Heart right ventricle (tissue), 16 donors: ENCODE data around the gene KMT2E. TPM values are rescaled to one million over a fixed set of nuclear protein-coding genes. Genes with fewer than 3 reads are reported as not detected.

Source experiments
- ATAC-seq, 8 donors: fragments of 200-7000 bp; cut with Tn5 transposase; one replicate each; pipeline ENCODE4 v1.9.1; 2020; ENCODE audit warnings: mild to moderate bottlenecking in 8 of 8, moderate library complexity in 8 of 8, moderate number of reproducible peaks in 1 of 8
- DNase-seq, 2 donors: peaks; one replicate each; pipeline ENCODE4 v3.0.0-alpha.2; 2020
- H3K27ac ChIP-seq, 10 donors: fragments of 200-600 bp; sonication (generic) in 2 of 10; one replicate each; pipeline versions ENCODE4 v1.5.0 to v1.8.0; 2020 to 2022; ENCODE audit warnings: mild to moderate bottlenecking in 3 of 10
- H3K27me3 ChIP-seq, 7 donors: fragments of 200-600 bp; one replicate each; pipeline ENCODE4 v1.8.0; 2021 to 2022; ENCODE audit warnings: mild to moderate bottlenecking in 2 of 7
- H3K36me3 ChIP-seq, 9 donors: fragments of 200-600 bp; sonication (generic) in 1 of 9; one replicate each; pipeline versions ENCODE4 v1.5.0 to v1.8.0; 2020 to 2022; ENCODE audit warnings: mild to moderate bottlenecking in 2 of 9
- H3K4me1 ChIP-seq, 9 donors: fragments of 200-600 bp; sonication (generic) in 1 of 9; one replicate each; pipeline versions ENCODE4 v1.5.0 to v1.8.0; 2020 to 2022; ENCODE audit warnings: mild to moderate bottlenecking in 4 of 9
- H3K4me3 ChIP-seq, 10 donors: fragments of 200-600 bp; sonication (generic) in 2 of 10; one replicate each; pipeline versions ENCODE4 v1.5.0 to v1.8.0; 2020 to 2022; ENCODE audit warnings: mild to moderate bottlenecking in 7 of 10, moderate library complexity in 2 of 10
- H3K9me3 ChIP-seq, 11 donors: fragments of 200-600 bp in 10 of 11; sonication (generic) in 2 of 11; one replicate each; pipeline versions ENCODE4 v1.5.0 to v1.8.0; 2013 to 2022; ENCODE audit warnings: mild to moderate bottlenecking in 2 of 11, control low read depth in 1 of 11, moderate library complexity in 1 of 11
- CTCF ChIP-seq, 9 donors: fragments of 200-600 bp; sonication (generic) in 2 of 9; IDR thresholded peaks; one replicate each; pipeline versions ENCODE4 v1.5.0 to v1.8.0; 2021 to 2022; ENCODE audit warnings: antibody characterized with exemption in 9 of 9, mild to moderate bottlenecking in 5 of 9, moderate library complexity in 1 of 9
- WGBS, 2 donors: extraction: QIAGEN DNeasy Blood & Tissue Kit; methylation state at CpG; one replicate each; pipeline ENCODE4 v1.1.7; 2013; ENCODE audit warnings: inconsistent platforms in 1 of 2; 5-methylcytosine and 5-hydroxymethylcytosine counted together
- intact Hi-C, 10 donors: fragments of 100-400 bp; cut with DNase I; formaldehyde crosslinking; loops; one replicate each; pipeline versions ENCODE4 v1.11.1 to v1.14.2; 2022
- polyA plus RNA-seq, 2 donors: library from polyadenylated mRNA; stranded (reverse); fragments of 200-250 nt; gene quantifications; one replicate each; pipeline ENCODE4 v1.2.3, GENCODE V29; 2013
- total RNA-seq, 10 donors: library from RNA; stranded (reverse); fragmentation: NEBNext Ultra II Directional in 3 of 10; extraction: Animal tissue kit (Norgen Biotek cat#: 25700) in 3 of 10; gene quantifications; one replicate each; pipeline versions ENCODE4 v1.2.1 to v1.2.4, GENCODE V29; 2021 to 2023
- donor health status: Arrhythmogenic right ventricular cardiomyopathy.
- donor health status: ischemic (EF 13 %, LVEDD 7.1; RV severe dilation, severe dysfunction).
- donor health status: healthy with polysubstance abuse.
- donor health status: DM: no; HTN: yes; CAD: no.
- donor health status: DM: no; HTN: no; CAD: no.
- donor health status: ischemic (EF 25% LVEDD 6.9; RV normal size, moderate dysfunction).
- donor health status: ischemic (EF 25% LVEDD 5.7; RV mildly dilated, moderate dysfunction).
- donor health status: healthy.
- donor health status: DM: yes; HTN: yes; CAD: no.
- donor health status: Ischemic cardiomyopathy.
- donor health status: ischemic (EF 35%, LVEDD 5.7; RV mildly dilated, moderate dysfunction).
- donor health status: nonischemic (EF 11% LVEDD 7.7; RV severe dilation, severe dysfunction).
- donor health status: DM: yes; HTN: yes; CAD: no.
- donor health status: PGD.
- donor health status: ischemic (EF 29% LVEDD 5.4; RV normal size, mild dysfunction).
- donor health status: nonischemic (EF 23%, LVEDD 6.1; RV moderate dilation, normal function).

Gene KMT2E
- total and polyA plus RNA-seq, 12 donors = 9.4 to 53.3 (median 46.2) TPM

DNA sequence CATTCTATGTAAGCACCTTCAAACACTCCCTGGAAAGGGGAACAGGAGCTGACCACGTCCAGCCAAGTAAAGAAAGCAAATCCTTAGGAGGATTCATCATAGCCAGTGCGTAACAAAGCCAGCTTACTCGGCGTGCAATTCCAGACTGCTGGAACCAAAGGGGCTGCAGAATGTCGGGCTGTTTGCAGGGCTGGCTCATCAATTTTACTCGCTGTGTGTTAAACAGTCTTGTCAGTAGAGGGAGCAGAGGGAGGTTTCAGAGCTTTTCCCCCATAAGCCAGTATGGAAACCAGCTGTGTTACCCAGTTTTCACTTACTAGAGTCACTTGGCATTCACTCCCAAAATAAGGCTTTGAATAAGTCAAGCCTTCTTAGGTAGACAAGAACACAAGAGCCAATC lies 127.1 kb downstream of the KMT2E start:
- H3K36me3 ChIP-seq = peaks cover 0 to 98% (median 12%) of the 10 kb centered on the region in 9 donors
- intact Hi-C loops = loop anchor here in 3 of 10 donors (10.0 kb wide), 1 partner anchor 194 kb away; no protein-coding TSS in a partner anchor
- ATAC-seq = peak in 2 of 8 donors; percentile 34 to 46
- 73 to 75% methylated on average over 6 of the region's 6 CpGs for WGBS, 2 donors
- H3K4me3 ChIP-seq = no peak overlapping the region
- no peak for DNase-seq
- no peaks in the 10 kb centered on the region for H3K9me3 ChIP-seq
- peaks cover 0 to 14% (median 6%) of the 10 kb centered on the region in 9 donors for H3K4me1 ChIP-seq
- H3K27me3 ChIP-seq = no peaks in the 10 kb centered on the region
- H3K27ac ChIP-seq = no peak overlapping the region
- TF ChIP-seq CTCF (IDR thresholded peaks at IDR 0.05) = peak in 6 of 9 donors; percentile 15 to 45 (median 26)

- Histone ChIP-seq H3K4me3 (no peak overlapping the region), H3K36me3 (peaks cover 0 to 19% (median 0%) of the 10 kb centered on the region in 9 donors), H3K4me1 (peaks cover 0 to 25% (median 17%) of the 10 kb centered on the region in 9 donors), H3K27ac (no peak overlapping the region), H3K9me3 (no peaks in the 10 kb centered on the region), H3K27me3 (no peaks in the 10 kb centered on the region)
- 80 to 82% methylated on average over 3 of the region's 3 CpGs for WGBS, 2 donors
- intact Hi-C loops = loop anchor here in 8 of 10 donors (5.0 to 10.0 kb wide), 6 partner anchors 175 to 335 kb away; no protein-coding TSS in a partner anchor
- no peak for ATAC-seq
- no peak for DNase-seq
- no peak for TF ChIP-seq CTCF (IDR thresholded peaks at IDR 0.05)
Observed at GRCh38 chr7:105149827-105150226, 135.8 kb downstream of the KMT2E start.

- Histone ChIP-seq H3K4me3 (no peak overlapping the region), H3K9me3 (no peaks in the 10 kb centered on the region), H3K27me3 (no peaks in the 10 kb centered on the region), H3K4me1 (peaks cover 0 to 25% (median 17%) of the 10 kb centered on the region in 9 donors), H3K36me3 (peaks cover 0 to 15% (median 0%) of the 10 kb centered on the region in 9 donors), H3K27ac (no peak overlapping the region)
- no peak for DNase-seq
- TF ChIP-seq CTCF (IDR thresholded peaks at IDR 0.05) = no peak
- ATAC-seq = no peak
- 91 to 94% methylated on average over 3 of the region's 3 CpGs for WGBS, 2 donors
- intact Hi-C loops = loop anchor here in 6 of 10 donors (5.0 to 10.0 kb wide), 6 partner anchors 174 to 334 kb away; no protein-coding TSS in a partner anchor
Observed at GRCh38 chr7:105151152-105151551, 137.1 kb downstream of the KMT2E start.

DNA sequence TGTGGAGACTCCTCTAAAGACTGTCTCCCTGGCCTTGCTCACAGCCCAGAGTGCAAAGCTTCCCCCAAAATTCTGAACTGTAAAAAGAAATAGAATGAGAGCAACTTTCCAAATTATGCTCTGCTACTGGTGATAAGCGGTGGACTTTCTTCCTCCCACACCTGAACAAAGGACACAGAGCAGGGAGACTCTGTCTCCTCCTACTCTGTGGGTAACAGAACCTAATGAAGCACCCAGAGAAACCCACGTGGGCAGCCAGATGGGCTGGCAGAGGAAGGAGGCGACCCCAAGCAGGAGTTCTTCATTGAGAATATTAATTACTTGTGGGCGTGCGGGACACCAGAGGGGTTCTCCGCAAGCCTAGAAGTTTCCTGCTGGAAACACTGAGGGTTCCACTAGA lies 139.5 kb downstream of the KMT2E start:
- H3K27ac ChIP-seq = peak overlapping the region in 2 of 10 donors; percentile 11 to 52
- no peaks in the 10 kb centered on the region for H3K27me3 ChIP-seq
- no peak overlapping the region for H3K4me3 ChIP-seq
- H3K9me3 ChIP-seq = no peaks in the 10 kb centered on the region
- intact Hi-C loops = loop anchor here in 6 of 10 donors (5.0 to 10.0 kb wide), 6 partner anchors 171 to 331 kb away; no protein-coding TSS in a partner anchor
- H3K36me3 ChIP-seq = peaks cover 0 to 27% (median 0%) of the 10 kb centered on the region in 9 donors
- 85 to 88% methylated on average over 6 of the region's 6 CpGs for WGBS, 2 donors
- DNase-seq (no peak), ATAC-seq (peak in 4 of 8 donors; percentile 11 to 31 (median 17))
- TF ChIP-seq CTCF (IDR thresholded peaks at IDR 0.05) = no peak
- H3K4me1 ChIP-seq = peaks cover 0 to 20% (median 14%) of the 10 kb centered on the region in 9 donors
